Testis (tissue), 2 donors: ENCODE data around the gene NMD3.

ENCODE experiments used
- CTCF ChIP-seq, 3 experiments: fragments of 450-650 bp in 2 of 3; fragments of 200-600 bp in 1 of 3; sonication (generic) in 1 of 3; IDR thresholded peaks; one replicate each; pipeline ENCODE4 v1.5.1; 2016 to 2019; ENCODE audit warnings: antibody characterized with exemption in 3 of 3, mild to moderate bottlenecking in 2 of 3, moderate library complexity in 1 of 3
- POLR2A ChIP-seq: fragments of 450-650 bp; IDR thresholded peaks from one replicate; pipeline ENCODE4 v1.6.1; 2017; ENCODE audit warnings: antibody characterized with exemption, mild to moderate bottlenecking, moderate library complexity

DNA sequence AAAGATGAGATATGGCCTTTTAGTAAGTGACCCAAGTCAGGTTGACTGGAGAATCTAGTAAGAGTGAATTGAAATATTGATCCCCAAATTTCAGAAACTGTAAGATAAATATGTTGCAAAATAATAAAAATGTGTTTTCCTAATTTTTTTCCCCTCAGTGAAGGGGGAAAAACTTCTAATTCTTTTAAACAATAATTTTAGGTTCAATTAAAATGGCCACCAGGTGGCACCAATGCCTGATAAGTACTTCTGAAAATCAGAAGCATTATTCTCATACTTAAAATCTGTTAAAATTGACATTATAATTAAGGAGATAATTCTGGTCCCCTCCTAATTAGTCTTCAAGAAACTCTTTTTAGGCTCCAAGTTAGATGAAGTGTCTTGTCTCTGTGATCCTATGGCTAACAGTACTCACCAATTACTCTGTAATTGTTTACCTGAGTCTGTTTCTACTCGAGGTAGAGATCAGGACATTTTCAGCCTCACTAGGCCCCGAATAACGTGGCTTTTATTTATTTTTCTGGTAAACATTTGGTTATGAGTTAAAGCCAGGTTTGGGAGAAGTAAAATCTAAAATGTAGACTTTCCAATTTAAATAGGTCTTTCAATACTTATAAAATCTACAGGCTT, 52.6 kb downstream of the NMD3 start:
- peak in 1 of 3 experiments; percentile 84 for TF ChIP-seq CTCF (IDR thresholded peaks at IDR 0.05)
- no peak for TF ChIP-seq POLR2A
